ENCODE data around the gene VAT1.
A peak's percentile ranks its signal among the peaks of the same experiment; 100 is the strongest.

VAT1 gene

DNA sequence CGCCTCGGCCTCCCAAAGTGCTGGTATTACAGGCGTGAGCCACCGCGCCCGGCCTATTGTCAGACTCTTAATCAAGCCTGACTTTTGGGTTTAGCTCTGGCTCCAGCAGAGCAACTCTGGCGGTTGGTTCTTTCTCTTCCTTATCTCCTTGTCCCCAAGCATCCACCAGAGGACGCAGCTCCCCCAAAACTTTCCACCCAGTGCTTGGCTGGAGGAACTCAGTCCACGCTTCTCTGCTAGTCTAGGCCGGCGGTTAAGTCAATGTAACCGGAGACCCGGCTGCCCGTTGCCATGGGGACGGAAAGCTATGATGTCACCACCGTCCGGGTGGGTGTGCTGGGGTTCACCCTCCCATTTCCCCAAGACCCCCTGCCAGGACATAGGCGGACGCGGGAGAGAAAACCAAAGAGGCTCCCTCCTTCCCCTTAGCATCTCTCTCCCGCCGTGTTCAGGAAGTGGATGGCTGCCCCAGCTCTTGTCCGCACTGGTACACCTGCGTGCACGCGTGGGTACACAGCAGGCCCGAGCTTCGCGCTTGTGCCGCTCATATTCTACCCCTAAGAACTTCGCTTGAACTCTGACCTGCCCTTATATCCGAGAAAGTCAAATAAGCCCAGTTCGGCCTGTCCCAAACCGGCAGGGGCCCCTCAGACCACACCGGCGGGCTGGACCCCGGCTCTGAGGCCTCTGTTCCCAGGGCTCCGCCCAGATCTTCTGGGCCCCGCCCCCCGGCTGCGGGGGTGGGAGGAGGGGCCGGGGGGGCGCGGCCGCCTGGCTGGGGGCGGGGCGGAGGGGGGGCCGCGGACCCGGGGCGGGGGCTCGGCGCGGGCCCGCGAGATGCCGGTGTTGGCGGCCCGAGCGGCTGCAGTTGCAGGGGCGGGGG lies 2.5 kb upstream of the VAT1 start, which contains the start of gene RND2:
Gene RND2 (plus strand): TSS at position 825 of the 883 bp plus-strand sequence. CDS start 117 bp downstream, outside the sequence.
- Histone ChIP-seq H3K36me3 (ENCODE audit: insufficient read depth, low read length) (no peaks in the 10 kb centered on the region), H3K27ac (no peak within 1 kb of the TSS), H3K4me3 (peak within 1 kb of the TSS; percentile 77), H3K9ac (ENCODE audit: insufficient read length) (peak within 1 kb of the TSS; percentile 55), H3K9me3 (ENCODE audit: low read depth, low read length) (no peaks in the 10 kb centered on the region)
- peak; percentile 63 for DNase-seq (ENCODE audit: low read depth, low spot score)
- TF ChIP-seq POLR2AphosphoS5 (IDR thresholded peaks at IDR 0.05; ENCODE audit: borderline replicate concordance, low read depth, low read length) (peak; percentile 38; the same call in 1 of the 2 replicates), EZH2 (IDR thresholded peaks at IDR 0.05) (no peak), FOXP2 (optimal IDR thresholded peaks at IDR 0.05; ENCODE audit: control extremely low read depth, extremely low read length, insufficient read depth) (no peak)

DNA sequence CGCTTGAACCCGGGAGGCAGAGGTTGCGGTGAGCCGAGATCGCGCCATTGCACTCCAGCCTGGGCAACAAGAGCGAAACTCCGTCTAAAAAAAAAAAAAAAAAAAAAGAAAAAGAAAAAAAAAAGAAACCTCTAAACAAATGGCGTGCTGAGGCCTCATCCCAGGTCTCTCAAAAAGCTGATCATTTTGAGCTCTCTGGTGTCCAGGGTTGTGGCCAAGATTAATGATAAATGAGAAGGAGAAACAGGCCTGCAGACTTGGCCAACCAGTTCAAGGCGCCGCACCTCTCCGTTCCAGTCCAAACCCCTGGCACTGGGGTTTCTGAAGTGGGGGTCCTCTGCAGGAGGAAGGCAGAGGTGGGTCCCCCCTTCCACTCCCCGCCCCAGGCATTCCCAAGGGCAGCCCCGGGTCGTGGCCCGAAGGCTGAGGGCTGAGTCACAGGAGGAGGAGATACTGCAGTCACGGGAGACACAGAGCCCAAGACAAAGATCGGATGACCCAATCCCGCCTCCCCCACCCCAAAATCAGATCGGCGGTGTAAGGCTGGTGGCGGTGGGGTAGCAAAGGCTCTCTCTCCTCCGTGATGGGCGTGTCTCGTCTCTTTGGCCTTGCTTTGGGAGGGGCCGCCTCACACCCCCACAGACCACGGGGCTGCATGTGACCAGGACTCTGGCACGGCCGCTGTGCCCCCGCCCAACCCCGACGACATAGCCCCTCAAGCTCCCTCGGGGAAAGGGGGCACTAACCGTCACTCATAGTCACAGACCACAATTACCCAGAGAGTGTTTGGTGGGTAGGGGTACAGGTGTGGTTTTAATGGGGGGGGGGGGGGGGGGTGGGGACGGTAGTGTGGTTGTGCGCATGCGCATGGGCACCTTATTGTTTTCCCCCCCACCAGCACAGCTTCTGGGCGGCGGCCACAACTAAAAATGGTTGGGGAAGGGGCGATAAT lies 1.1 kb downstream of the VAT1 start:
- Histone ChIP-seq H3K9me3 (ENCODE audit: low read depth, low read length) (no peaks in the 10 kb centered on the region), H3K36me3 (ENCODE audit: insufficient read depth, low read length) (no peaks in the 10 kb centered on the region), H3K27ac (no peak overlapping the region), H3K9ac (ENCODE audit: insufficient read length) (no peak overlapping the region), H3K4me3 (peak overlapping the region; percentile 89)
- TF ChIP-seq FOXP2 (optimal IDR thresholded peaks at IDR 0.05; ENCODE audit: control extremely low read depth, extremely low read length, insufficient read depth) = no peak
- TF ChIP-seq EZH2 (IDR thresholded peaks at IDR 0.05) = no peak
- no peak for TF ChIP-seq POLR2AphosphoS5 (IDR thresholded peaks at IDR 0.05; ENCODE audit: borderline replicate concordance, low read depth, low read length)
- DNase-seq (ENCODE audit: low read depth, low spot score) = no peak

DNA sequence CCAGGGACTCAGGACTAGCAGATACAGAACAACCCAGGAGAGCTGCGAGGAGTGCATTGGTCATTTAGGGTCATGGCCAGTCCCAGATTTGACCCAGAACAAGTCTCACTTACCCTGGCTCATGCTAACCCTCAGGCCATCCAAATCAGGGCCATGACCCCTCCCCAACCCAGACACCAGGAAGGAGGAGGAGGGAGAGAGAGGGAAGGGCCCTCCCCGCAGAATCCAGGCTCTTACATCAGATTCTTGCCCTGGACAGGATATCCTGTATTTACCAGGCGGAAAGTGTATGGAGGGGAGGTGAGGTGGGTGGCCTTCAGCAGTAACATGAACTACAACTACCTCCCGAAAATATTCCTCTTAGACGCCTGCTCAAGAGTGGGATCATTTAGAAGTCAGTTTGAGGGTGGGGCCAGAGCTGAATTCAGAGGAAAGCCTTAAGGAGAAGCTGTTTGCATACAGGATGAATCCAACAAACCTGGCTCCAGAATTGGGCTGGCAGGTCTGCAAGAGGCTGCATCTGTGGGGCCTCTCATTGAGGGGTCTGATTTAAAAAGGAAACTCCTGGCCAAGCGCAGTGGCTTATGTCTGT lies 2.1 kb downstream of the VAT1 start:
- no peak for TF ChIP-seq POLR2AphosphoS5 (IDR thresholded peaks at IDR 0.05; ENCODE audit: borderline replicate concordance, low read depth, low read length)
- no peak for TF ChIP-seq FOXP2 (optimal IDR thresholded peaks at IDR 0.05; ENCODE audit: control extremely low read depth, extremely low read length, insufficient read depth)
- H3K4me3 ChIP-seq = no peak overlapping the region
- H3K27ac ChIP-seq = no peak overlapping the region
- no peaks in the 10 kb centered on the region for H3K36me3 ChIP-seq (ENCODE audit: insufficient read depth, low read length)
- H3K9ac ChIP-seq (ENCODE audit: insufficient read length) = no peak overlapping the region
- no peaks in the 10 kb centered on the region for H3K9me3 ChIP-seq (ENCODE audit: low read depth, low read length)
- no peak for DNase-seq (ENCODE audit: low read depth, low spot score)

DNA sequence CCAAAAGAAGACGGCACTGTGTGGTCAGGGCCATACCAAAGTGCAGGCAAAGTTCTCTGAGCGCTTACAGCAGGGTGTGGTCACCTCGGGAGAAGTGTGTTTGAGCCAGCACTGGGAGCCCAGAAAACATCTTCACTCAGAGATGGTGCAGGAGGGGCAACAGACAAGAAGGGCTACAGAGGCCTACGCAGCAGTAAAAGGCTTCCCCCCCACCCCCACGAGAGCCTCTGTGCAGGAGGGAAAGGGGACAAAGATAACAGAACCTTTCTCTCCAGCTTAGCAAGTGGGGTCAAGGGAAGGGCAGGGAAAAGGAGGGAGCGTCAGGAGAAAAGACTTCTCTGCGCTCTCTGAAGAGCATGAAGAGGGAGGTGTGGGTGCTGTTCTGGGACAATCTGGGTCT lies 2.8 kb downstream of the VAT1 start:
- DNase-seq (ENCODE audit: low read depth, low spot score) = no peak
- Histone ChIP-seq H3K36me3 (ENCODE audit: insufficient read depth, low read length) (no peaks in the 10 kb centered on the region), H3K9ac (ENCODE audit: insufficient read length) (no peak overlapping the region), H3K4me3 (no peak overlapping the region), H3K9me3 (ENCODE audit: low read depth, low read length) (no peaks in the 10 kb centered on the region), H3K27ac (no peak overlapping the region; the same call in 1 of the 2 replicates)
- TF ChIP-seq EZH2 (IDR thresholded peaks at IDR 0.05) (no peak), FOXP2 (optimal IDR thresholded peaks at IDR 0.05; ENCODE audit: control extremely low read depth, extremely low read length, insufficient read depth) (no peak), POLR2AphosphoS5 (IDR thresholded peaks at IDR 0.05; ENCODE audit: borderline replicate concordance, low read depth, low read length) (no peak)

DNA sequence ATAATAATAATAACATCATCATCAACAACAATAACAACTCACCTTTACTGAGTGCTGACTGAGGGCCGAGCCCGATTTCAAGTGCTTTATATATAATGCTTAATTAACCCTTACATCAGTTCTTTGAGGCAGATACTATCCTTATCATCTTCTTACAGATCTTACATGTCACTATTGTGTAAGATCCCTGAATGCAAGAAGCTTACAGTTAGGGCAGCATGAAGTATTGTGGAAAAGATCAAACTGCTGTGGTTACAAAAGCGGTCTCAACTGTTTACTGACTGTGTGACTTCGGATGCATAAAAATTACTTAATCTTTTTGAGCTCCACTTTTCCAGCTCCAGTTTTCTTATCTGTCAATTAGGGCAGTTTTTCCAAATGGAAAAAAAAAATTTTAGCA lies 3.3 kb downstream of the VAT1 start:
- no peaks in the 10 kb centered on the region for H3K9me3 ChIP-seq (ENCODE audit: low read depth, low read length)
- H3K36me3 ChIP-seq (ENCODE audit: insufficient read depth, low read length) = no peaks in the 10 kb centered on the region
- DNase-seq (ENCODE audit: low read depth, low spot score) = no peak
- TF ChIP-seq POLR2AphosphoS5 (IDR thresholded peaks at IDR 0.05; ENCODE audit: borderline replicate concordance, low read depth, low read length) (no peak), FOXP2 (optimal IDR thresholded peaks at IDR 0.05; ENCODE audit: control extremely low read depth, extremely low read length, insufficient read depth) (no peak), EZH2 (IDR thresholded peaks at IDR 0.05) (no peak)
- 0 out of 2 replicates have a peak overlapping the region, but pooled peaks have one; percentile 42 for H3K27ac ChIP-seq
- H3K9ac ChIP-seq (ENCODE audit: insufficient read length) = no peak overlapping the region
- no peak overlapping the region for H3K4me3 ChIP-seq

DNA sequence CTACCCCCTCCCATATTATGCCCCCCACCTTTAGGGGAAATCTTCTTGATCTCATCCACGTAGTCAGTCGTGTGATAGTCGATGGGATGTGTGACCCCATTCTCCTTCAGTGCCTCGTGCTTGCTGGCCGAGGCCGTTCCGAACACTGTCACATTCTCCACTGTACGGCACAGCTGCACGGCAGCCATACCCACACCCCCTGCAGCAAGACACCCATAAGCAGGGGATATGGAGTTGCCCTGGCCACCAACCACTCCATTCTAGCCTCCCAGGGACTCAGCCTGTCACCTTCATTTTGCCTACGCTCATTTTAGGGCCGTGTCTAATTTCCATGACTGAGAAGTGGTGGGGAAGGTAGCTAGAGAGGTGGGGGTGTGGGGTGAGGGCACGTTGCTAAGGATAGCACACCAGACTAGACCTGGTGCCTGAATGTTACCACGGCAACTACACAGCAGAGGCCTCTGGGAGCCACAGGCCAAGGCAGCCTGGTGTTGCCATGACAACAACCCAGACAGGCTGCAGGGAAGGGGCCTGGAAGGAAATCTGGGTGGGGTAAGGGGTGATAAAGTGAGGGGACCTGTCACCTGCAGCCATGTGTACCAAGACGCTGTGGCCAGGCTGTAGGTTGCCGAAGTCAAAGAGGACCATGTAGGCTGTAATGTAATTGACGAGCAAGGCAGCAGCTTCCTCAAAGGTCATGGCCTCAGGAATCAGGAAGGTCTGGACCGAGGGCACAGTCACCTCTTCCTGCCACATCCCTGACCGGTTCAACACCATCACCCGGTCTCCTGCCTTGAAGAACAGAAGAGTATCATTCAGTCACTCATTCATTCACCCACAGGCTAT lies 4.0 kb downstream of the VAT1 start:
- DNase-seq (ENCODE audit: low read depth, low spot score) = no peak
- TF ChIP-seq EZH2 (IDR thresholded peaks at IDR 0.05) (no peak), FOXP2 (optimal IDR thresholded peaks at IDR 0.05; ENCODE audit: control extremely low read depth, extremely low read length, insufficient read depth) (no peak), POLR2AphosphoS5 (IDR thresholded peaks at IDR 0.05; ENCODE audit: borderline replicate concordance, low read depth, low read length) (no peak)
- H3K27ac ChIP-seq = no peak overlapping the region

DNA sequence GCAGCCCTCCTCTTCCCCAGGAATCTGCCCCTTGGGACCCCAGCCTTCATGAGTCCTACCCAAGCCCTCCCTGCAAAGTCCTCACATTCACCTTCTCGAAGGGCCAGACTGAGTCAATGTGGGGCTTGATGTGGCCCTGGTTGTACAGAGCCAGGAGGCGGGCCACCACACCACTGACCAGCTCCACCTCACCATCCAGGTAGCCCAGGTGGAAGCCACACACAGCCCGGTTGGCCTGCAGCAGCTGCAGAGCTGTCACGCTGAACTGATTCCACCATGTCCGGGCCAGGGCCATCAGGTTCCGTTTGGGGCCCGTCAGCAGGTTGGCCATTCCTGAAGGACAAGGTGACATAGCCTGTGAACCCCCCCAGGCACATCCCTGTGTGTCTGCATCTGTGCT lies 6.0 kb downstream of the VAT1 start:
- Histone ChIP-seq H3K9me3 (ENCODE audit: low read depth, low read length) (no peaks in the 10 kb centered on the region), H3K27ac (no peak overlapping the region), H3K4me3 (no peak overlapping the region), H3K36me3 (ENCODE audit: insufficient read depth, low read length) (no peaks in the 10 kb centered on the region), H3K9ac (ENCODE audit: insufficient read length) (no peak overlapping the region)
- no peak for DNase-seq (ENCODE audit: low read depth, low spot score)
- TF ChIP-seq FOXP2 (optimal IDR thresholded peaks at IDR 0.05; ENCODE audit: control extremely low read depth, extremely low read length, insufficient read depth) (no peak), EZH2 (IDR thresholded peaks at IDR 0.05) (no peak), POLR2AphosphoS5 (IDR thresholded peaks at IDR 0.05; ENCODE audit: borderline replicate concordance, low read depth, low read length) (no peak)

More for the DNA sequence above, 4.0 kb downstream of the VAT1 start:
- Histone ChIP-seq H3K9ac (ENCODE audit: insufficient read length) (no peak overlapping the region), H3K36me3 (ENCODE audit: insufficient read depth, low read length) (no peaks in the 10 kb centered on the region), H3K9me3 (ENCODE audit: low read depth, low read length) (no peaks in the 10 kb centered on the region), H3K4me3 (no peak overlapping the region)
